Measurements from ENCODE around the gene MYLIP.

The MYLIP gene

DNA sequence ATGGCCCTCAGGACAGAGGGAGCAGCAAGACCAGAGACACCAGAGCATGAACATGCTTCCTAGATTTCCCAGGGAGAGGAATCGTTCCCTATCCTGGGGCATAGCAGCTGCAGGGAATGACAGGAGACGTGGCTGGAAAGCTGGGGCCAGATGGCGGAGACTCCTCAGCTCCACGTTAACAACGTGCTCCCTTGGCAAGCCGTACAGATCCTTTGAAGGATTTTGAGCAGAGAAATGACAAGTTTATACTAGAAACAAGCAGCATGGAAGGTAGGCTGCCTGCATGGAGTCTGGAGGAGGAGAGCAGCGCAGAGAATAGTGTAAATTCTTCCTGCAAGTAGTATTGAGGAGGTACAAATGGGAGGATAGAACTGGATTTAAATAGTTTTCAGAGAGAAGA, 11.7 kb downstream of the MYLIP start:
- Mint-ChIP-seq H3K27ac (no peak overlapping the region), H3K36me3 (ENCODE audit: low read depth) (peaks cover 85% of the 10 kb centered on the region), H3K9me3 (no peaks in the 10 kb centered on the region), H3K4me3 (no peak overlapping the region), H3K4me1 (ENCODE audit: low read depth) (peaks cover 53% of the 10 kb centered on the region), H3K27me3 (no peaks in the 10 kb centered on the region)
- no peak for DNase-seq

DNA sequence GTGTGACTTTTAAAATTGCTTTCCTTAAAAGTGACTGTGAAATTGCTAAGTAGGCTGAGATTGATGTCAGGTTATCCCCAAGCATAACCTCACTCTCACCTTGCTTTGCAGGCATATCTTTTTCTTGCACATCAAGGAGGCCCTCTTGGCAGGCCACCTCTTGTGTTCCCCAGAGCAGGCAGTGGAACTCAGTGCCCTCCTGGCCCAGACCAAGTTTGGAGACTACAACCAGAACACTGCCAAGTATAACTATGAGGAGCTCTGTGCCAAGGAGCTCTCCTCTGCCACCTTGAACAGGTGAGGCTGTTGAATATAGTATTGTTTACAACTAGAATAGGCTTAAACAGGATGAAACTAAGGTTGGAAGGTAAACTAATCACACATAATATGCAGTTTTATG, 12.6 kb downstream of the MYLIP start:
- no peak for DNase-seq
- Mint-ChIP-seq H3K4me3 (no peak overlapping the region), H3K27me3 (no peaks in the 10 kb centered on the region), H3K36me3 (ENCODE audit: low read depth) (peaks cover 89% of the 10 kb centered on the region), H3K4me1 (ENCODE audit: low read depth) (peaks cover 50% of the 10 kb centered on the region), H3K9me3 (no peaks in the 10 kb centered on the region), H3K27ac (no peak overlapping the region)

DNA sequence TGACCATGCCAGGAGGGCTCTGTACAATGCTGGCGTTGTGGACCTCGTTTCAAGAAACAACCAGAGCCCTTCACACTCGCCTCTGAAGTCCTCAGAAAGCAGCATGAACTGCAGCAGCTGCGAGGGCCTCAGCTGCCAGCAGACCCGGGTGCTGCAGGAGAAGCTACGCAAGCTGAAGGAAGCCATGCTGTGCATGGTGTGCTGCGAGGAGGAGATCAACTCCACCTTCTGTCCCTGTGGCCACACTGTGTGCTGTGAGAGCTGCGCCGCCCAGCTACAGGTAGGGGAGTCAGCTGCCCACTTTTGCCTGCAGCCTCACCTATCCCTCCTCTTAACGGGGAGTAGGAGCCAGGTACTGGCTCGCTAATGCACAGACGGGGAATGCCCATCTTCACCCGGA, 16.2 kb downstream of the MYLIP start:
- H3K27ac Mint-ChIP-seq, result no peak overlapping the region
- H3K36me3 Mint-ChIP-seq (ENCODE audit: low read depth), result peaks cover 97% of the 10 kb centered on the region
- peaks cover 22% of the 10 kb centered on the region for H3K4me1 Mint-ChIP-seq (ENCODE audit: low read depth)
- DNase-seq, result no peak
- no peaks in the 10 kb centered on the region for H3K9me3 Mint-ChIP-seq
- no peak overlapping the region for H3K4me3 Mint-ChIP-seq
- H3K27me3 Mint-ChIP-seq, result no peaks in the 10 kb centered on the region

DNA sequence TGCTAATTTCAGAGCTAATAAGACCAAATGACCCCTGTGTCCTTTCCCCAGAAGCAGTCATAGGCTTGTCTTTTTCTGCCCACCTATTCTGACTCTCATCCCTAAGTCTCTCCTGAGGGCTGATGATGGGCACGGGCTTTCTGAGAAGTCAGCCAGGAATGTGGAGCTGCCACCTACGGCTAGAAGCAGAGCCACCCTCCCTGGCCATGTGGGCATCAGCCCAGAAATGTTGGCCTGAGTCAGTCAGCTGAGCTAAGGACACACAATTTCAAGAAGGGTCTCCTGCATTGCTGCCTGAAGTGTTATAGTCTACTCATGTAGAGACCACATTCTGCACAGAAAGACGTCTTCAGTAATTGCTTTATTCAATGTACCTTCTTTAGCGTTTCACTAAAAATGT, 17.1 kb downstream of the MYLIP start:
- Mint-ChIP-seq H3K27me3 (no peaks in the 10 kb centered on the region), H3K9me3 (no peaks in the 10 kb centered on the region), H3K36me3 (ENCODE audit: low read depth) (peaks cover 97% of the 10 kb centered on the region), H3K27ac (no peak overlapping the region), H3K4me3 (no peak overlapping the region), H3K4me1 (ENCODE audit: low read depth) (peaks cover 12% of the 10 kb centered on the region)
- DNase-seq, result no peak

DNA sequence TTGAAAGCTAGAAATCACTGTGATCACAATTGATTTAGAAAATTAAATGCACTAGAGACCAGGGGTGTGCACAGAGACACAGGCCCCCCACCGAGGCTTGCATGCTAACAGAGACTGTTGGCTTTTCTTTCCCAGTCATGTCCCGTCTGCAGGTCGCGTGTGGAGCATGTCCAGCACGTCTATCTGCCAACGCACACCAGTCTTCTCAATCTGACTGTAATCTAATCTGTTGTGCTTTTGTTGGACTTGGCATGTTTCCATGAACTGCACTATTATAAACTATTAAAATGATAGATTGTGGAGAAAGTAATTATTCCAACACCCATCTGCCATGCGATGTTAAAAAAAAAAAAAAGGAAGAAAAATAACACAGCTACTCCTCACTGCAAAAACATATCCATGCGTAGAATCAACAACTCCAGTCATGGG, 17.7 kb downstream of the MYLIP start:
- Mint-ChIP-seq H3K27me3 (no peaks in the 10 kb centered on the region), H3K36me3 (ENCODE audit: low read depth) (peaks cover 98% of the 10 kb centered on the region), H3K4me1 (ENCODE audit: low read depth) (peaks cover 9% of the 10 kb centered on the region), H3K27ac (no peak overlapping the region), H3K9me3 (no peaks in the 10 kb centered on the region), H3K4me3 (no peak overlapping the region)
- DNase-seq, result no peak

DNA sequence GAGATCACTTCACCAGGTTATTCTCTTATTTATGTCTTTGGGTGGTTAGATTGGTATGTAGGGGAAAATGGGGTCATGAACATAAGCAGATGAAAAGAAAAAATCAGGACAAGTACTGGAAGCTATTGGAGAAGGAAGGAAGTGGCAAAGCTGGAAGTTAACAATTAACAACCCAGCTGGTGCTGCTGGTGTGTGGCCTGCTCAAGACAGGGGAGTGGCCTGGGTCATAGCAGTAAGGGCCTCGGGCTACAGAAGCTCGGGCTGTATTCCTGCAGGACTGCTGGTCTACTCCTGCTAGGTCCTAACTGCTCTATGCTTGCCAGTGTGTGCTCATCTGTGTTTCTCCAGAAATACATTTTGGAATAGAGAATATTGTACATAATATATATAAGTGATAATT, 19.6 kb downstream of the MYLIP start:
- Mint-ChIP-seq H3K9me3 (no peaks in the 10 kb centered on the region), H3K27ac (no peak overlapping the region), H3K27me3 (no peaks in the 10 kb centered on the region), H3K4me1 (ENCODE audit: low read depth) (peaks cover 8% of the 10 kb centered on the region), H3K36me3 (ENCODE audit: low read depth) (peaks cover 96% of the 10 kb centered on the region), H3K4me3 (no peak overlapping the region)
- DNase-seq, result no peak

DNA sequence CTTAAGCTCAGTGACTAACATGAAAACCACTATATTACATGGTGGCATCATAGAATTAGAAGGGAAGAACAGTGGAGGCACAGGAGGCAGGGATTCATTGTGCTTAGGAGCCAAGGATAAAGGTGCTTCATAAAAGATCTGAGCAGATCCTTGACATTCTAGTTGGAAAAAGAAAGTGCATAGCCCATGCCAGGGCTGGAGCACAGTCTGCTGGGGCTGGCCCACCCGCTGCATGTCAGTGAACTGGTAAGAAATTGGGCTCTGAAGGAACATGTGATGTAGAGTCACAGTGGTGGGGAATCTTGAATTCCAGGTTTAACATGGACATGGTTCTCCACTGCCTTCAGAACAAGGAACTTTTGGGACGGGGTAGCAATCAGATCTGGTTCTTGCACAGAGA, 20.4 kb downstream of the MYLIP start:
- Mint-ChIP-seq H3K9me3 (no peaks in the 10 kb centered on the region), H3K4me3 (no peak overlapping the region), H3K27ac (no peak overlapping the region), H3K36me3 (ENCODE audit: low read depth) (peaks cover 94% of the 10 kb centered on the region), H3K4me1 (ENCODE audit: low read depth) (peaks cover 8% of the 10 kb centered on the region), H3K27me3 (no peaks in the 10 kb centered on the region)
- no peak for DNase-seq

DNA sequence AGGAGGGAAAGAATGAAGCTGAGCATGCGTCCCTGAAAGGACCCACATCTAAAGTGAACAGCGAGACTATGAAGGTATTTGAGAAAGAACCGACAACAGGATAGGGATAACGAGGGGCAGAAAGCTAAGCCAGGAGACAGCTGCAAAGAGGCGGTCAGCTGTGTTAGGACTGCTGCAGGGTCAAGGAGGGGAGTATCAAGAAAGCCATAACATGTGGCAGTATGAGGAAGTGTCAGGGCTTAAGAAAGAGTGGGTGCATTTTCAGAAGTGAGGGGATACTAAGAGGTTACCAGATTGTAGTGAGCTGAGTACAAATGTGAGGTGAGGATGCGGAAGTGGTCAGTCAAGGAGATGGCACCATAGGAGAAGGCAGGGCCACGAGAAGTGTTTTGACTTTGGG, 21.2 kb downstream of the MYLIP start:
- DNase-seq, result no peak
- Mint-ChIP-seq H3K36me3 (ENCODE audit: low read depth) (peaks cover 94% of the 10 kb centered on the region), H3K27ac (no peak overlapping the region), H3K9me3 (peaks cover under 1% of the 10 kb centered on the region), H3K4me1 (ENCODE audit: low read depth) (peaks cover 8% of the 10 kb centered on the region), H3K27me3 (no peaks in the 10 kb centered on the region), H3K4me3 (no peak overlapping the region)

DNA sequence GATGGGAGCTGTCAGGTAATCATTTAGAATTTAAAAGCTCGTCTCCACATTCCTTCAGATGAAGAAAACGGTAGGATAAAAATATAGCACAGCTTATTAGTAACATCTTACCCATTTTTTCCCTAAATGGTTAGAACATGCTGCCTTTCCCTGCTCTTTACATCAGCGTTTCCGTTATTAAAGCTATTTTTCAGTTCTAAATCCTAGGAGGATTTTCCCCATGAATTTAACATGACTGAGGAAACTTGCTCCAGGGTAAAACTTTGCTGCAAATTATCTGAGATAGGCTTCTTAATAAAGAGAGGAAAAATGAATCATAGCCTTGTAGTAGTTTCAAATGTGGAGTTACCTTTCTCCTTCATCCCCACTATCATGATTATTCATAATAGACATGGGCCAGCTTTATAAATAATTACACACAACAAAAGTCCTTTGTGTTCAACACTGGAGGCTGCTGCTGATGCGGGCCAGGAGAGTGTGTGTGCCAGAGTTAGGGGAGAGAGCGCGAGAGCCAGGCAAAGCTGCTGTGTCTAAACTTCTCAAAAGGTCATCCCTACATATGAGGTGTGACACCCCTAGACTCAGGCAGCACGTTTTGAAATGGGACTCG, 24.4 kb downstream of the MYLIP start:
- Mint-ChIP-seq H3K4me1 (ENCODE audit: low read depth) (no peaks in the 10 kb centered on the region), H3K27ac (no peak overlapping the region), H3K36me3 (ENCODE audit: low read depth) (peaks cover 81% of the 10 kb centered on the region), H3K4me3 (no peak overlapping the region), H3K27me3 (no peaks in the 10 kb centered on the region), H3K9me3 (peaks cover 21% of the 10 kb centered on the region)
- no peak for DNase-seq

DNA sequence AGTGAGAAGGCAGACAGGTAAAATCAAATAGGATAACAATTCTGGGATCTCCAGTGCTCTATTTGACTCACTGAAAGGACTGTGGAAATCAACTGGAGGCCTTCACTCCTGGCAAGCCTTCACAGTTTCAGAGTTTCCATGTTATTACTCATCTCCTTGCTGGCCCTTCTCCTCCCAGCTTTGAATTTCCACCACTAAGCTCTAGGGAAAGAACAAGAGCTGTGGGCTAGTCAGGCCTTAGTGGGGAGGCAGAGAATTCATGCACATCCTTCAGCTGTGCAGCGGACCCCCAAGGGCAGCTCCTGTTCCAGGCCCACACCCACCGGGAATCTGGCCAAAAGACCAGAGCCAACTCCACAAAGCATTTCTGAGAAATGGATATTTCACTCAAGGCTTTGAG, 26.0 kb downstream of the MYLIP start:
- Mint-ChIP-seq H3K27me3 (no peaks in the 10 kb centered on the region), H3K4me1 (ENCODE audit: low read depth) (no peaks in the 10 kb centered on the region), H3K9me3 (peaks cover 21% of the 10 kb centered on the region), H3K36me3 (ENCODE audit: low read depth) (peaks cover 67% of the 10 kb centered on the region), H3K4me3 (no peak overlapping the region), H3K27ac (no peak overlapping the region)
- DNase-seq, result no peak

DNA sequence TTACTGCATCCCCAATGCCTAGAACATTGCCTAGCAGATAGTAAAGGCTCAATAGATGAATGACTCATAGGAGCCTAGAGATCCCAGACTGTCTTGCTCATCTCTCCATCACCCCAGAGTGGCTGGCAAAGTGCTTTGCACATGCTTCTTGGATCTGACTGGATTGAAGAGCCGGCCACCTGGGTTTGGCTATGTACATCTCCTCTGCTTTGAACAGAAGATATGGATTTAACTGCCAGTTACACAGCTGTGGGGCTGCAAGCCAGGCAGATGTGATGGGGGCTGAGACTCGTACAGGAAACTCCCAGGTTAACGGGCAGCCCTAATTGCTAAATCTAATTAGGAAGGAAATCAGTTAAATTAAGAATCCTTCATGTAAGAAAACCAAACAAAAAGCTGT, 28.6 kb downstream of the MYLIP start:
- Mint-ChIP-seq H3K27me3 (no peaks in the 10 kb centered on the region), H3K27ac (no peak overlapping the region), H3K36me3 (ENCODE audit: low read depth) (peaks cover 41% of the 10 kb centered on the region), H3K4me1 (ENCODE audit: low read depth) (peaks cover 12% of the 10 kb centered on the region), H3K9me3 (peaks cover 21% of the 10 kb centered on the region), H3K4me3 (no peak overlapping the region)
- DNase-seq, result no peak

DNA sequence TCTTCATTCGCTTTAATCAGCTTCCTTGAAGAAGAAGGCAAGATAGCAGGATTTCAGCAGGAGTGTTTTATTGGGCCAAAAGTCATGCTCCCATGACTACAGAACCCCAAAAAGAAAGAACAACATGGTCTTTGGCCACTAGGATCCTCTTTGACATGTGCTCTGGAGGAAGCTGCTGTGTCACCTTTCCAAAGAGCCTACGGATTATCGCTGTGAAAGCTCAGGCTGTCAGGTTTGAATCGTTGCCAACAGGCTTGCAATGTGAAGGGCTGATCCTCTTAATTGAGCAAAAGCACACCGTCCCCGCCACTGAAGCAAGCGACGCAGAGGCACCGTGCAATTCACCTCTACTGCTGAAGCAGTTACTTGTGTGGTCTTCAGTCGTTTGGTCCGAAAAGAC, 29.0 kb downstream of the MYLIP start:
- DNase-seq, result no peak
- Mint-ChIP-seq H3K4me1 (ENCODE audit: low read depth) (peaks cover 14% of the 10 kb centered on the region), H3K27ac (no peak overlapping the region), H3K36me3 (ENCODE audit: low read depth) (peaks cover 37% of the 10 kb centered on the region), H3K9me3 (peaks cover 21% of the 10 kb centered on the region), H3K4me3 (no peak overlapping the region), H3K27me3 (no peaks in the 10 kb centered on the region)

DNA sequence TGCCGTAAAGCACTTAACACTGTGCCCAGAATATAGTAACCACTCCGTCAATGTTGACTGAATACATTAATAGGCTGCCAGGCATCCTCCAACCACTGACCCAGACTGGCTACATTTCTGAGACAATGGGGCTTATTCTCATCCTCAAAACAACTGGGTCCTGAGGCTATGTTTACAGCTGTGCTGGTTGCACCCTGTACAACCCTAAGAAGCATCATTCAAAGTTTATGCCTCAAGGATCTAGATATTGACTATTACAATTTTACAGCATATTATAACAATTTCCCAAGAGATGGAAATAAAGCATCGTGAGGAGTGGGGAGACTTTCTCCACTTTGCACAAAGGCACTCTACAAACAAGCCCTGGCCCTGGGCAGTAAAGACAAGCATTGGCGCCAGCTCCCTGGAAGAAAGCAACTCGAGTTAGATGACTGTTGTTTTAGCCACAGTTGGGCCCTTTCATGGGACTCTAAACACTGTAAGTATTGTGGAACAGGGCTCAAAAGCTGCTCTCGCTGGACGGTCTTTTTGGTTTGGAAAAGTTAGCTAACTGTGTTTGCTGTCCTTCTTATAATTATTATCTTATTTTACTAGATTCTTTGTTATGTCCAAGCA, 30.2 kb downstream of the MYLIP start:
- Mint-ChIP-seq H3K4me1 (ENCODE audit: low read depth) (peaks cover 26% of the 10 kb centered on the region), H3K27ac (no peak overlapping the region), H3K36me3 (ENCODE audit: low read depth) (peaks cover 29% of the 10 kb centered on the region), H3K9me3 (peaks cover 21% of the 10 kb centered on the region), H3K27me3 (no peaks in the 10 kb centered on the region), H3K4me3 (no peak overlapping the region)
- no peak for DNase-seq

DNA sequence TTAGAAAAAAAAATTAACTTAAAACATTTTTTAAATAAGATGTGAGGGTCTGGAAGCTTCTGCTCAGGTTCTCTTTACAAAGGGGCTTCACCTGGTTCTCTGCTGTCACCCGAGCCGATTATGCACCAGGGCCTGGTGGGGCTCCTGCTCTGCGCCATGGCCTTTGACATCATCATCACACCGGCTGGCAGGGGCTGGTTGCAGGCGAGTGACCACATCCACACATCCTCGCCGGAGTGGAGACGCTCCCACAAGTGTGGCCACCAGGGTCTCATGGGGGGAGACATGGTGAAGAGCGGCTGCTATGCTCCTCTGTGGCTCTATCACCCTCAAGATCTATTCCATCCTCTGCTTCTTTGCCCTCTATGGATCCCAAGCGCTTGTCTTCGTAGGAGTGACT, 31.9 kb downstream of the MYLIP start:
- no peak for DNase-seq
- H3K4me3 Mint-ChIP-seq, result no peak overlapping the region
- H3K27ac Mint-ChIP-seq, result no peak overlapping the region
- H3K4me1 Mint-ChIP-seq (ENCODE audit: low read depth), result peaks cover 26% of the 10 kb centered on the region
- H3K27me3 Mint-ChIP-seq, result peaks cover 2% of the 10 kb centered on the region
- H3K9me3 Mint-ChIP-seq, result peaks cover 13% of the 10 kb centered on the region
- peaks cover 11% of the 10 kb centered on the region for H3K36me3 Mint-ChIP-seq (ENCODE audit: low read depth)

DNA sequence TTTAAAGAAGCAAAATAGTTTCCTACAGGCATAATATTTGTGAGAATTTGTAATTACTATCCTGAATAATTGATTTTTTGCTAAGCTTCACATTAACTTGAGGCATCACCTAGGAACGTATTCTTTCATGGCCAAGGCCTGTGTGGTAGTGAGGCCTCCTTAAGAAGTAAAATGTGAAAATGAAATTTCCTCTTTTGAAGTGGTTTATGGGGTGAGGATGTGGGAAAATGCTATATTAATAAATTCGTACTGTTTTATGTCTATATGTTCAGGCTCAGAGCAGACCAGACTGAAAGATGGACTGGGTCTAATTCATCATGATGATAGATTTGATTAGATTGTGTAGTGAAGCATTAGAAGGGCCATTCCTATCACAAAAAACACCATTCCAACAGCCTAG, 33.1 kb downstream of the MYLIP start:
- H3K36me3 Mint-ChIP-seq (ENCODE audit: low read depth), result peaks cover 2% of the 10 kb centered on the region
- H3K4me1 Mint-ChIP-seq (ENCODE audit: low read depth), result peaks cover 26% of the 10 kb centered on the region
- no peak overlapping the region for H3K27ac Mint-ChIP-seq
- H3K27me3 Mint-ChIP-seq, result peaks cover 2% of the 10 kb centered on the region
- DNase-seq, result no peak
- peaks cover 6% of the 10 kb centered on the region for H3K9me3 Mint-ChIP-seq
- H3K4me3 Mint-ChIP-seq, result no peak overlapping the region

DNA sequence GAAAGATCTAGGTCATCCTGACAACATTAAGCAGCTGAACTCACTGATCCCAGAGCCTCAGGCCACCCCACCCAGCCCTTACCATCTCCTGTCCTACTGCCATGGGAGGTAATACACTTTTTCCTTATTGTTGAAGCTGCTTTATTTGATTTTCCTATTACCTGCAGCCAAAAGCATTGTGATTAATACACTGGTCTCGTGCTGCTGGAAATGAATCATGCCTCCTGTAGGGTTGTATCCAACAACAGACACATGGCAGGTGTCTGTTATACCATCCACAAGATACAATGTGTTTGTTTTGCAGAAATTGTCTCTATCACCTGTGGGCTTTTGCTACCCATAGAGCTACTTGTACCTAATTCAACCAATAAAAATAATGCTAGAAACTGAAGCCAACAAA, 34.2 kb downstream of the MYLIP start:
- no peak overlapping the region for H3K4me3 Mint-ChIP-seq
- H3K36me3 Mint-ChIP-seq (ENCODE audit: low read depth), result no peaks in the 10 kb centered on the region
- no peak for DNase-seq
- peaks cover 30% of the 10 kb centered on the region for H3K4me1 Mint-ChIP-seq (ENCODE audit: low read depth)
- H3K9me3 Mint-ChIP-seq, result peaks cover 2% of the 10 kb centered on the region
- H3K27ac Mint-ChIP-seq, result no peak overlapping the region
- H3K27me3 Mint-ChIP-seq, result peaks cover 2% of the 10 kb centered on the region
